ENCODE measurements around the gene WNT2B.

The WNT2B gene

DNA sequence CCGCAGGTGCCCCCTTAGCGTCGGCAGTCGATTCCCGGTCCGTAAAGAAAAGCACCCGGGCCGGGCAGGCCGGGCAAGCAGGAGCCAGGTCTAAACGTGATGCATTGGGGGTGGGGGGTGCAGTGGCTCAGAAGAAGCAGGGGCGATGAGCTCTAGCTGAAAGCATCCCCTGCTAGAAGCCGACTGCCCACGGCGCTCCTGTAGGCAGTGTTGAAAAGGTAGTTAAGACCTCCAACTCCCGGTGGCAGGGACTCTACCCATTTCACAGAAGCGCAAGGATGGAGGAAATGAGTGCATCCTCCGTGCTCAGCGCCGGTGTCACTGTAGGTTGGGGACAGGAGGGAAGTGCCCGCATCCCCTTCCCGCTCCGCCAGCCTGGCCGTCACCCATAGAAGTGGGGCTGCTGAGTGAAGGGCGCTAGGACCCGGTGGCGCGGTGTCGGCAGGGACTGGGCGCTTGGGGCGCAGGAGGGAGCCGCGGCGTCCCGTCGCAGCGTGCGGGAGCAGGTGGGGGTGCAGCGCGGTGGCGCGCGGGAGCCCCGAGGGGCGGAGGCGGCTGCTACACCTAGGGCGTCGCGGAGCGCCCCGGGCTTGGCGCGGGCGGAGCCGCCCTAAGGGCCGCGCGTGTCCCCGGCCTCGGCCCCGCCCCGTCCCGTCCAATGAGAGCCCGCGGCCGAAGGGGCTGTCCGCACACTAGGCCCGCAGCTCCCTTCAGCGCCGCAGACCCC is at the start of gene WNT2B:
WNT2B (plus strand) TSS at position 688 of the 727 bp plus-strand sequence. CDS start 298 bp downstream, outside the sequence.
- peak within 1 kb of the TSS; percentile 52 for H3K4me3 ChIP-seq (ENCODE audit: severe bottlenecking)
- no peaks in the 10 kb centered on the region for H3K4me1 ChIP-seq (ENCODE audit: insufficient read depth, poor library complexity, severe bottlenecking)
- H3K36me3 ChIP-seq (ENCODE audit: low read depth): no peaks in the 10 kb centered on the region
- peak; percentile 57 for ATAC-seq (ENCODE audit: low read depth)
- H3K9me3 ChIP-seq (ENCODE audit: severe bottlenecking): no peaks in the 10 kb centered on the region
- no peaks in the 10 kb centered on the region for H3K27me3 ChIP-seq (ENCODE audit: insufficient read depth, poor library complexity, severe bottlenecking)
- no peak within 1 kb of the TSS for H3K27ac ChIP-seq (ENCODE audit: poor library complexity, severe bottlenecking)
- TF ChIP-seq, protein P1, sequence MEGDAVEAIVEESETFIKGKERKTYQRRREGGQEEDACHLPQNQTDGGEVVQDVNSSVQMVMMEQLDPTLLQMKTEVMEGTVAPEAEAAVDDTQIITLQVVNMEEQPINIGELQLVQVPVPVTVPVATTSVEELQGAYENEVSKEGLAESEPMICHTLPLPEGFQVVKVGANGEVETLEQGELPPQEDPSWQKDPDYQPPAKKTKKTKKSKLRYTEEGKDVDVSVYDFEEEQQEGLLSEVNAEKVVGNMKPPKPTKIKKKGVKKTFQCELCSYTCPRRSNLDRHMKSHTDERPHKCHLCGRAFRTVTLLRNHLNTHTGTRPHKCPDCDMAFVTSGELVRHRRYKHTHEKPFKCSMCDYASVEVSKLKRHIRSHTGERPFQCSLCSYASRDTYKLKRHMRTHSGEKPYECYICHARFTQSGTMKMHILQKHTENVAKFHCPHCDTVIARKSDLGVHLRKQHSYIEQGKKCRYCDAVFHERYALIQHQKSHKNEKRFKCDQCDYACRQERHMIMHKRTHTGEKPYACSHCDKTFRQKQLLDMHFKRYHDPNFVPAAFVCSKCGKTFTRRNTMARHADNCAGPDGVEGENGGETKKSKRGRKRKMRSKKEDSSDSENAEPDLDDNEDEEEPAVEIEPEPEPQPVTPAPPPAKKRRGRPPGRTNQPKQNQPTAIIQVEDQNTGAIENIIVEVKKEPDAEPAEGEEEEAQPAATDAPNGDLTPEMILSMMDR (IDR thresholded peaks at IDR 0.05; ENCODE audit: poor library complexity, severe bottlenecking): no peak
- DNase-seq (ENCODE audit: low spot score): no peak

GRCh38 chr1:112460615-112461014 is 48.1 kb upstream of the WNT2B start:
- Histone ChIP-seq H3K9me3 (ENCODE audit: severe bottlenecking) (no peaks in the 10 kb centered on the region), H3K36me3 (ENCODE audit: low read depth) (peaks cover 38% of the 10 kb centered on the region), H3K4me1 (ENCODE audit: insufficient read depth, poor library complexity, severe bottlenecking) (peaks cover 1% of the 10 kb centered on the region), H3K27me3 (ENCODE audit: insufficient read depth, poor library complexity, severe bottlenecking) (no peaks in the 10 kb centered on the region), H3K27ac (ENCODE audit: poor library complexity, severe bottlenecking) (no peak overlapping the region), H3K4me3 (ENCODE audit: severe bottlenecking) (no peak overlapping the region)
- TF ChIP-seq, protein P1 (IDR thresholded peaks at IDR 0.05; ENCODE audit: poor library complexity, severe bottlenecking): no peak
- DNase-seq (ENCODE audit: low spot score) (no peak), ATAC-seq (ENCODE audit: low read depth) (no peak)

DNA sequence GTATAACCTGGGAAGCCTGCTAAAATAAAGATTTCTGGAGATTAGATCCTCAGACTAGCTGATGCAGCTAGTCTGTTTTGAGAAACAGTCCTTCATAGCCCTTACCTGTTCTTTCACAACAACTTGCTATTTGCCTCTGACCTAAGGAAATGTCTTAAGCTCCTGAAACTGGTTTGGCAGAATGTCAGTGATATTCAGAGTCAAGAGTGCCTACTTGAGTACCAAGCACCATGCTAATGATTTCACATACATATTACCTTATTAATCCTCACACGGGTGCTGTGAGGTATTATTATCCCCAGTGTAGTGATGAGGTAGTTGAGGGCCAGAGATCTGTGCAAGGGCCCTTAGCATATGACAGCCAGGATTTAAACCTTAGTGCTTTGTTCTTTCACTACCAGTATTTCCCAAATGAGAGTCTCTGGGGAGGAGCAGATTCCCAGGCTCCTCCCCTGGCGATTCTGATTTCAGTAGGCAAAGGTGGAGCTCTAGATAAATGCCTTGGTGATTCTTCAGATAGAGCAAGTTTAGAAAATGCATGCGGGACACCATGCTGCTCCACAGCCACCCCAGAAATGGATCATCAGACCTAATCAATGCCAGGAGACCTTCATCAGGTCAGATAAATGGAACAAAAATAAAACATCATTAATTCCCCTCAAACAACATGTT is 47.4 kb upstream of the WNT2B start:
- Histone ChIP-seq H3K36me3 (ENCODE audit: low read depth) (peaks cover 31% of the 10 kb centered on the region), H3K4me1 (ENCODE audit: insufficient read depth, poor library complexity, severe bottlenecking) (peaks cover 6% of the 10 kb centered on the region), H3K27ac (ENCODE audit: poor library complexity, severe bottlenecking) (no peak overlapping the region), H3K4me3 (ENCODE audit: severe bottlenecking) (no peak overlapping the region), H3K27me3 (ENCODE audit: insufficient read depth, poor library complexity, severe bottlenecking) (no peaks in the 10 kb centered on the region), H3K9me3 (ENCODE audit: severe bottlenecking) (no peaks in the 10 kb centered on the region)
- ATAC-seq (ENCODE audit: low read depth) (no peak), DNase-seq (ENCODE audit: low spot score) (no peak)
- TF ChIP-seq, protein P1 (IDR thresholded peaks at IDR 0.05; ENCODE audit: poor library complexity, severe bottlenecking): no peak

DNA sequence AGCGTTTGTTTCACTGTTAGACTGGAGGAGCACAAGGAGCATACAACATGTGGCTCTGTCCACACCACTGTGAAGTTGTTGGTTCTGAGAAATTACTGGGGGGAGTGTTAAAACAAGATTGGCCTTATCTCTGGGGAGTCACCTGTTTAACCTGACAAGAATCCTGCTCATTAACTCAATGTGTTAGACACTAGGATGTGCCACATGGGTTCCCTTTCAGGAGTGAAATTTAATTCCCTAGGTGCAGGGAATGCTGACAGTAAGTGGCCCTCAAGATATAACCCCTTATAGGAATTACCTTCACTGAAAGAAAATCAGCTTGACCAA is 45.8 kb upstream of the WNT2B start:
- no peak overlapping the region for H3K27ac ChIP-seq (ENCODE audit: poor library complexity, severe bottlenecking)

More for the DNA sequence above, 45.8 kb upstream of the WNT2B start:
- ATAC-seq (ENCODE audit: low read depth): no peak
- no peaks in the 10 kb centered on the region for H3K27me3 ChIP-seq (ENCODE audit: insufficient read depth, poor library complexity, severe bottlenecking)
- peaks cover 15% of the 10 kb centered on the region for H3K36me3 ChIP-seq (ENCODE audit: low read depth)
- H3K9me3 ChIP-seq (ENCODE audit: severe bottlenecking): no peaks in the 10 kb centered on the region
- H3K4me1 ChIP-seq (ENCODE audit: insufficient read depth, poor library complexity, severe bottlenecking): peaks cover 8% of the 10 kb centered on the region
- TF ChIP-seq, protein P1 (IDR thresholded peaks at IDR 0.05; ENCODE audit: poor library complexity, severe bottlenecking): no peak
- H3K4me3 ChIP-seq (ENCODE audit: severe bottlenecking): no peak overlapping the region
- DNase-seq (ENCODE audit: low spot score): no peak
